A204.1 (cell line): ENCODE results near the gene EVX1.

Source experiments
- FAIRE-seq: peaks from 2 replicates; lab custom pipeline; 2012; peaks lifted over from hg19 to GRCh38; lab: Jason Lieb, UNC

EVX1 gene

DNA sequence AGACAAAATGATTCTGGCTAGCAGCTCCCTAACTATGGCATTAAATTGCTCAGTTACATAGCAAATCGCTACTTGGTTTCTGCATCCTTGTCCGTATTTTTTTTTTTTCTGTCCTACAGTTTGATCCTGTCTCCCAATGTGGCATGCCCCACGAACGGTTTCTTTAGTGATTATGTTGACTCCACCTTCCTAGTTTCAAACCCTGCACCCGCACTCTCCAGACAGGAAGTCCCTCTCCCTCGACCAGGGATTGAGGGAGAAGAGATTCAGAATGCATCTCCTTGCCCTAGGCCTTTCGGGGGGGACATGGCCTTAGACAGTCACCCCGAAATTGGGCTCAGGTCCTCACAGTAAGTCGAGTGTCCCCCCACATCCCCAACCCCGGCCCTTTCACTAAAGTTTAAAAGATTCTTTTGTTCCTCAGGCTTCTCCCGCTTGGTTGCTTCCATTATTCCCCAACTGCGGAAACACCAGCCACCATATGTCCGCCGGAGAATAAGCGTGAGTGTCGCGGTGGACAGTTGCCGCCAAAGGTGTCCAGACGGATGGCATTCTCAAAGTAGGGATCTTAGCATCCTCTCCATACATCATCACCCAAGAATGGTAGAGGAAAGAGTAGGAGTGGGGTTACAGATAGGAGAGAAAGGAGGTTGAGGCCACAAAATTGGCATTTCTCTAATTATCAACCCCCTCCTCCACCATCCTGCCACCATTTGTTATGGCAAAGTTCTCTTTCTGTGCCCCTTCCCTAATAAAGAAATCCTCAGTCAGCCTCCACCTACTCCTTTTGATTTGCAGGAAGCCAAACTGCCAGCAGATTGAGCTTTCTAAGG is 7.3 kb downstream of the EVX1 start:
- FAIRE-seq = no peak

DNA sequence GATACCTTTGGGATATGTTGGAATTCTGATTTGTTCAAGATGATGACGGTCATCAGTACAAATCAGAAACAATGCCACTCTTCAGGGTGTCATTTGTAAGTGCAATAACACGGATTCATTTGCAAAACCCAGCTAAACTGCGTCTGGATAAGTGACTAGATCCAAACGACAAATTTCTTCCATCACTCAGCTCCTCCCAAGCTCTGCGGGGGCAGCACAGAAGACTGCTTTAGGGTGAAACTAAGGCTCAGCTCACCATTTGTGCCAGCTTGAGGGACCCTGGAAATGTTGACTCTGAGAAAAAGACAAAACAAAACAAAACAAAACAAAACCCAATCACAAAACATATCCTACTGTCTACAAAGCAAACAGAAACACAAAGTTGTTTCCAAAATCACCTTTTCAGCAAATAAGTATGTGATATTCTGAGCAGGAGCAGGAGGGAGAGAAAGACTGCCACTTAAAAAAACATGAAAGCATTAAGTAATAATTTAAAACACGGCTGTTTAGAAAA is 8.0 kb downstream of the EVX1 start:
- no peak for FAIRE-seq

DNA sequence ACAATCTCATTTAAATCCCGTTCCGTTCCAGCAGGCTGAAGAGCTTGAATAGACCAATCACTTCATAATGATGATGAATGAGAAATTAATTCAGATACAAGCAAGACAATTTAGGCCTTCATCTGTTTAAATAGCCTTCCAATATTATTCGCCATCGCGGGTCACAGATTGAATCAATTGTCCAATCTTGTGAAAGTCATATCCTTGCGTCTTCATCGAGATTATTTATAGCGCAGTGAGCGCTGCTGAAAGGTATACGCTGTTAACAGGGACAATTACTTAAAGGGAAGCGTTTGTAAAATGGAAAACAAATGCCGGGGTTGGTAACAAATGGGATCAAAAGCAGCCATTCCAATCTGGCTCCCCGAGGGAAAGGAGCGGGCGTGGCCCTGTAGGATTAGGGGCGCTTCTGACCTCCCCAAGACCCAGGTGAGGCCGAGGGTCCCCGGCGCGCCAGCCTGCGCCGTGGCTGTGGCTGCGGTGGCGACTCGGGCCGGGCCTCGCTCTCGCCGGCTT is 8.6 kb downstream of the EVX1 start:
- FAIRE-seq = no peak

DNA sequence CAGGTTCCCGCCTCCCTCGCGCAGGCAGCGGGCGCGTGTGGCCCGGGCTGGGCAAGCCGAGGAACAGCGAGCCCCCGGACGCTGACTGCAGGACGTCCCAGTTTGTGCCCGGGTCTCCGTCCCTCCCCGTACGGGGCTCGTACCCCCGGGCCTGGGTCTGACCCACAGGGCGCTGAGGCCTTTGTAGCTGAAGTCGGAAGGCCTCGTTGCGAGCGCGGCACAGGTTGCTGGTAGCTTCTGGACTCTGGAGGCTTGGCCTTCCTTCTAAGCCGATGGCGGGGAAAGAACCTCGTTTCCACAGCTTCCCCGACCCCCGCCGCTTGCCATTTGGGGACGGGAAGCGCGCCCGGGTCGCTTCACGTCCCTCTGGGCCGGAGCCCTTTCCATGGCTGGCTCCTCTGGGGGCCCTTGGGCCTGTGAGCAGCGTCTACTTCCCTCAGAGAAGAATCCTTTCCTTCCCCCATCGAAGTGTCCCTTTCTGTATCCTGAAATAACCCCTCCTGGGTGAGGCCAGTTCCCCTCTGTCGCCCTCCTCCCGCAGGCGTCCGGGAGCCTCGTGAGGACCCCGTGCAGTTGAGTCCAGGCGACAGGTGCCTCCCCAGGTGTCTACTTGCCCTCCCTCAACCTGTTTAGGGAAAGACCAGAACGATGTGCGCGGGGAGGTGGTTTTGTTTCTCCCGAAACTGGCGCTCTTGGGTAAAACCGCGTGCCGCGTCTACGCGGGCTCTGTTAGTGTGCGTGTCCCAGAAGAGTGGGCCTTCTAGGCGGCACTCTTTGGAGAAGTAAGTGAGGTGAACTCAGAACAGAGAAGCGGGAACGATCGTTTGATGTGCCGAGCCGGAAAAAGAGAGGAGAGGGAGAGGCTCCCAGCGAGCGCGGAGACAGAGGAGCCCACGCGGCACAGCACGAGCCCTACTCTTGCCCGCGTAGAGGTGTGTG is 9.3 kb downstream of the EVX1 start:
- FAIRE-seq = no peak

DNA sequence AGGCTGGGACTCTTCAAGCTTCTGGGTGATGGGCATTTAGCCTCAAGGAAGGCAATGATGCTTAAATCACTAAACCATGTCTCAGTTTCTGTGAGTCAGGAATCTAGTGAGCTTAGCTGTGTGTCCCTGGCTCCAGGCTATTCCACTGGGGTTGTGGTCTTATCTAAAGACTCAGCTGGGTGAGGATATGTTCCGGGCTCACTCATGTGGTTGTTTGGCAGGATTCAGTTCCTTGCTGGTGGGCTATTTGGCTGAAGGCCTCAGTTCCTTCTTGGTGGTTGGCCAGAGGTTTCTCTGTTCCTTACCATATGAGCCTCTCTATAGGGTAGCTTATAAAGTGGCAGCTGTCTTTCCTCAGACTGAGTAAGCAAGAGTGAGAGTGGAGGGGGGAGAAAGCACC is 12.0 kb downstream of the EVX1 start:
- no peak for FAIRE-seq

DNA sequence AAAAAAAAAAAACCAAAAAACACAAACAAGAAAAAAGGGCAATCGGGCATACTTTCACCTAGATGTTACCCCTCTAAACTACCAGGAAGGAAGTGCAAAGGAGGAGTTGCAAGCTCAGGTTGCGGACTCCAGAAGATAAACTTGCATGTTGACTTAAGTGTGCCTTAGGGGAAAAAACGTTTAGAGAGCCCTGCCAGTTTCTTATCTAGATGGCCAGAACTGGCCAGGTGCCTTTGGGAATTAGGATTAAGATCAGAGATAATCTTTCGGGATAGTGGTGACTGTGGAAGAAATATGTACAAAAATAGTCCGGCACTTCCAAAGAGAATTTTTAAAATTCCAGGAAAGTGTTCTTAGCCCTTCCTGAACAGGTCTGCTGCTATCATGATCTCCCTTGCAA is 17.6 kb downstream of the EVX1 start:
- FAIRE-seq = no peak

DNA sequence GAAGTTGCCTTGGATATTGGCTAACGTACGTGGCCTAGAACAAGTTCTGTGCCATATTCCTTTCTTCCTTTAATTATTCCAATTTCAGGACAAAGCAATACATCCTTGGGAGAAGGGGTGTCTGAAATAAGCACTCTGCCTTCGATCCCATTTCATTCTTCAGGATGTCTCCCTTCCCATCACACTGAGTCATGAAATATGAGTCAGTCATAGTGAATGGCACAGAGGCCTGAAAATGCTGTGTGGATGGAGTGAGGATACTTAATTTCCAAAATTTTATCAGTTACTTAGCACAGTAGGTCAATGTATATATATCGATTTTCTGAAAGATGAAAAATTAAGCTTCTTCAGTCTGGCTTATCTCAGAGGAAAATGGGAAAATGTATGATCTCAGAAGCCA is 19.5 kb downstream of the EVX1 start:
- no peak for FAIRE-seq

DNA sequence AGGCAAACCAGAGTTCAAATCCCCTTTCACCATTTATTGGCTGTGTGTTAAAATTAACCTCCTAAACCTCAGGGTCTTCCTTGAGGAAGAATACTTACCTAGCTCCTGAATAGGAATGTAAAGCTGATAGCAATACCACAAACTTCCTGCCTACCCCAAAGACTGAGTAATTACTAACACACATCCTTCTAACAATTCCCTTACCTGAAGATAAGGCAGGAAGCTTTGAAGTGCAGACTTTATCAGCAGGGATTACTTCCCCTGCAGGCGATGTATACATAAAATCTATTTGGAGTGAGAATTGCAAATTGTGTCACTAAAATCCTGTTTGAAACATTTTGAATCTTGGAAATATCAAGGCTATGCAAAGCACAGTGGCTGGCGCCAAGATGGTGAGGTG is 21.2 kb downstream of the EVX1 start:
- no peak for FAIRE-seq

DNA sequence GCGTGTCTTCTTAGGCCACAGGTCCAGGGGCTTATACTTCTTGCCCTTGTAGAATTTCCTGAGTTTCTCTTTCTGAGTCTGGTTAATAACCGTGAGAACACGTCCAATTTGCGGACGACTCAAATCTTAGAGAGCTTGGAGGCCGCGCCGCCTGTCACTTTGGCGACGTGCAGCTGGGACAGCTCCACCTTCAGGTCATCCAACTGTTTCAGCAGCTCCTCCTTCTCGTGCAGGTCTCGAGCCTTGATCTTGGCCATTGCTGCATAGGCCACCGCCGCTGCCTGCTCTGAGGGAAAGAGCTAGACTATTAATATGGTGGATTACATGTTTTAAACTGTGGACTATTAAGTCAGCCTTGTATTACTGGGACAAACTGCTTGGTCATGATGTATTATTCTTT is 26.9 kb downstream of the EVX1 start:
- FAIRE-seq = no peak

DNA sequence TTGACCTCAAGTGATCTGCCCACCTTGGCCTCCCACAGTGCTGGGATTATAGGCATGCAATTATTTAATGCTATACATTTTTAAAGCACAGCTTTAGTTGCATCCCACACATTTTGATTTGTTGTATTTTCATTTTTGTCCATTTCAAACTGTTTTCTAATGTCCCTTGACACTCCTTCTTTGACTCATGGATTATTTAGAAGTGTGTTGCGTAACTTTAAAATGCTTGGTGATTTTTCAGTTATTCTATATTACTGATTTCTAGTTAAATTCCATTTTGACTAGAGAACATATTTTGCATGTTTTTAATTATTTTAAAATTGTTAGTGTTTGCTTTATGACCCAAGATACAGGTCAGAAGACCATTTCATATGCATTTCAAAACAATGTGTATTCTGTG is 28.8 kb downstream of the EVX1 start:
- no peak for FAIRE-seq

DNA sequence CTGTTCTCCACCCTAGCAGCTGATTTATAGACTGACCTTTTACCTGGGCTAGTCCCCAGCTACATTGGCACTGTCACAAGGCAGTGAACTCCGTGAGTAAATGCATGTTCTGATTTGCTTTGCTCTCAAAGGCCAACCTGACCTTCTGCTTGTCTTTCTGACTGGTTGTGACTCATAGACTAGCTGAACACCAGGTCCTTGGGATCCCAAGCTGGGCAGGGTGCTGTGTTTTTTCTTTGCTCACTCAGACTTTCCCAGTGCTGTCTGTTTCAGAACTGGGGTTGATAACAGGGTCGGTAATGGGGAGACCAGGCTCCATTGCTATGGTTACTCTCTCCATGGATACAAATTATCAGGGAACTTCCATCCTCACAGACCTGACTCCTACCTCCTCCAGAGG is 35.0 kb downstream of the EVX1 start:
- FAIRE-seq = no peak

DNA sequence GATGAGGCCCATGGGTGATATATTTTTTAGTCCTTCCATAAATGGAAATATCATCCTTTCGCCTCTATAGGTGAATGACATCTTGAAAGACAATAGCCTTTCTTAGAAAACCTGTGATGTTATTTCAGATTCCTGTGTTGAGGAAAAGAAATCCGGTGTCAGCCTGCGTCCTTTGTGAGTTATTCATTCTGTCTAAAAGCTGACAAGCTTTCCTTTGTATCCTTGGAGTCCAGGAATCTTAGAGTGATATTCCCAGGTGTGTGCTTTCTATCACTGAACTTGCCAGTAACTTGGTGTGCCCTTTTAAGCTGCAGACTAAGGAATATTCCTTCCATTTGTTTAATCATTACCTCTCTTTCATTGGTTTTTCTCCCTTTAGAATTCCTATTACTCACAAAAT is 41.0 kb downstream of the EVX1 start:
- no peak for FAIRE-seq

DNA sequence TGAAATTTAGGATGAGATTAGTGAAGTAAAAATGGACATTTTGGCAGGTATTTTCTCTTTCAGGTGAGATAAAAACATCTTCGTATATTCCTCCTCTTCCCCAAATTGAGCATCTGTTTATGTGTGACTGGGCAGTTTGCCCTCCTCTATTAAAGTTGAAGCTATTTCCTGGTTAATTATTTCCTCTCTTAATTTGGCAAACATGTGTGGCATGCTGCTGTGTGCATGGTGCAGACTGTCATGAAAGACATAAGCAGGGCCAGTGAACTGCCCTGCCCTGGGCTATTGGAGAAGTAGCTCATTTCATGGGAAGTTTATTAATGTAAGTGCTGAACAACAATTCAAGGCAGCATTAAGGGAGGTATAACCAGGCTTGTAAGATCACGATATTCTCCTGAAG is 52.6 kb downstream of the EVX1 start:
- no peak for FAIRE-seq

DNA sequence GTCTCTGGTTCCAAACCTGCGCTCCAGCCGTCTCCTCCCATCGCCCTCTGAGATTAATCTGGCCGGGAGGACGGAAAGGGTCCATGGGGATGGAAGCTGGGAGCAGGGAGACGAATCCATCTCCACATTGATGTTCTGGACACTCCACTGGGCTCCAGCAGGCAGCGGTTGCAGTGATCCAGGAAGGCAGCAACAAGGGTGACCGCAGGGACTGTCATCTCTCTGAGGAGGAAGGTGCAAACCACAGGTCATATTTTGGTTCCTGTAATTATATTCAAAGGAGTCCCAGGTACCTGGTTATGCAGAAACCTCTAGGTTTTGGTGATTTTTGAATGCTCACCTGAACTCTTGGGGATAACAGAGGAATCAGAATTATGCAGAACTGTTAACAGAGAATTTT is 54.8 kb downstream of the EVX1 start:
- no peak for FAIRE-seq
